Measurements from ENCODE around the gene GLI3. TPM values are rescaled to one million over a fixed set of nuclear protein-coding genes. Genes with fewer than 3 reads are reported as not detected.

The GLI3 gene
- total RNA-seq, 1 experiment from 2014 or later, result 0.07 TPM

GRCh38 chr7:41964183-41964753 is 272.7 kb downstream of the GLI3 start:
- no peak for DNase-seq
- Histone ChIP-seq H3K9ac (ENCODE audit: low read length) (no peak overlapping the region), H3K4me3 (ENCODE audit: low read length) (no peak overlapping the region), H3K79me2 (ENCODE audit: low read length) (no peaks in the 10 kb centered on the region), H4K20me1 (ENCODE audit: insufficient read depth, low read depth, low read length) (no peaks in the 10 kb centered on the region), H2AFZ (ENCODE audit: low read length) (no peak overlapping the region), H3K36me3 (ENCODE audit: insufficient read depth, low read length) (no peaks in the 10 kb centered on the region), H3K4me2 (ENCODE audit: low read depth, low read length, poor library complexity, severe bottlenecking) (no peak overlapping the region), H3K9me2 (replicated peaks; ENCODE audit: insufficient read depth, low read length) (no peaks in the 10 kb centered on the region), H3K9me3 (ENCODE audit: low read length) (no peaks in the 10 kb centered on the region), H3K4me1 (ENCODE audit: low read length) (no peaks in the 10 kb centered on the region; the same call in 1 of the 2 replicates), H3K27ac (ENCODE audit: low read length) (no peak overlapping the region), H3K27me3 (ENCODE audit: low read length) (no peaks in the 10 kb centered on the region)

GRCh38 chr7:41956705-41957104 is 280.3 kb downstream of the GLI3 start:
- no peaks in the 10 kb centered on the region for H3K79me2 ChIP-seq (ENCODE audit: low read length)
- H3K9me2 ChIP-seq (replicated peaks; ENCODE audit: insufficient read depth, low read length), result no peaks in the 10 kb centered on the region
- H4K20me1 ChIP-seq (ENCODE audit: insufficient read depth, low read depth, low read length), result no peaks in the 10 kb centered on the region
- H3K27ac ChIP-seq (ENCODE audit: low read length), result no peak overlapping the region
- H3K36me3 ChIP-seq (ENCODE audit: insufficient read depth, low read length), result no peaks in the 10 kb centered on the region
- H3K9me3 ChIP-seq (ENCODE audit: low read length), result no peaks in the 10 kb centered on the region
- no peaks in the 10 kb centered on the region for H3K27me3 ChIP-seq (ENCODE audit: low read length)
- no peak for DNase-seq
- no peak overlapping the region for H3K9ac ChIP-seq (ENCODE audit: low read length)
- H3K4me3 ChIP-seq (ENCODE audit: low read length), result no peak overlapping the region
- H2AFZ ChIP-seq (ENCODE audit: low read length), result no peak overlapping the region
- H3K4me2 ChIP-seq (ENCODE audit: low read depth, low read length, poor library complexity, severe bottlenecking), result no peak overlapping the region
- no peaks in the 10 kb centered on the region for H3K4me1 ChIP-seq (ENCODE audit: low read length)

- H3K4me3 ChIP-seq (ENCODE audit: low read length), result no peak overlapping the region
- no peaks in the 10 kb centered on the region for H3K79me2 ChIP-seq (ENCODE audit: low read length)
- H3K27ac ChIP-seq (ENCODE audit: low read length), result no peak overlapping the region
- DNase-seq, result no peak
- no peaks in the 10 kb centered on the region for H3K9me3 ChIP-seq (ENCODE audit: low read length)
- no peaks in the 10 kb centered on the region for H3K36me3 ChIP-seq (ENCODE audit: insufficient read depth, low read length)
- H4K20me1 ChIP-seq (ENCODE audit: insufficient read depth, low read depth, low read length), result no peaks in the 10 kb centered on the region
- H3K4me2 ChIP-seq (ENCODE audit: low read depth, low read length, poor library complexity, severe bottlenecking), result no peak overlapping the region
- no peaks in the 10 kb centered on the region for H3K27me3 ChIP-seq (ENCODE audit: low read length)
- H3K9ac ChIP-seq (ENCODE audit: low read length), result no peak overlapping the region
- H2AFZ ChIP-seq (ENCODE audit: low read length), result no peak overlapping the region
- H3K4me1 ChIP-seq (ENCODE audit: low read length), result no peaks in the 10 kb centered on the region
- H3K9me2 ChIP-seq (replicated peaks; ENCODE audit: insufficient read depth, low read length), result no peaks in the 10 kb centered on the region
These were observed 280.9 kb downstream of the GLI3 start for GRCh38 chr7:41955893-41956675.

- Histone ChIP-seq H3K4me2 (ENCODE audit: low read depth, low read length, poor library complexity, severe bottlenecking) (no peak overlapping the region), H3K4me3 (ENCODE audit: low read length) (no peak overlapping the region)
These were observed 281.6 kb downstream of the GLI3 start for GRCh38 chr7:41955451-41955850.

GRCh38 chr7:41954976-41955375 is 282.0 kb downstream of the GLI3 start:
- no peak overlapping the region for H2AFZ ChIP-seq (ENCODE audit: low read length)
- no peak for DNase-seq
- no peaks in the 10 kb centered on the region for H3K4me1 ChIP-seq (ENCODE audit: low read length)
- H4K20me1 ChIP-seq (ENCODE audit: insufficient read depth, low read depth, low read length), result no peaks in the 10 kb centered on the region
- no peak overlapping the region for H3K27ac ChIP-seq (ENCODE audit: low read length)
- no peak overlapping the region for H3K4me3 ChIP-seq (ENCODE audit: low read length)
- H3K9me2 ChIP-seq (replicated peaks; ENCODE audit: insufficient read depth, low read length), result no peaks in the 10 kb centered on the region
- no peaks in the 10 kb centered on the region for H3K9me3 ChIP-seq (ENCODE audit: low read length)
- H3K9ac ChIP-seq (ENCODE audit: low read length), result no peak overlapping the region
- H3K4me2 ChIP-seq (ENCODE audit: low read depth, low read length, poor library complexity, severe bottlenecking), result no peak overlapping the region
- H3K27me3 ChIP-seq (ENCODE audit: low read length), result no peaks in the 10 kb centered on the region
- no peaks in the 10 kb centered on the region for H3K36me3 ChIP-seq (ENCODE audit: insufficient read depth, low read length)
- no peaks in the 10 kb centered on the region for H3K79me2 ChIP-seq (ENCODE audit: low read length)

More at GRCh38 chr7:41955451-41955850, 281.6 kb downstream of the GLI3 start:
- Histone ChIP-seq H3K36me3 (ENCODE audit: insufficient read depth, low read length) (no peaks in the 10 kb centered on the region), H3K27ac (ENCODE audit: low read length) (no peak overlapping the region), H3K9me3 (ENCODE audit: low read length) (no peaks in the 10 kb centered on the region), H3K27me3 (ENCODE audit: low read length) (no peaks in the 10 kb centered on the region), H3K9me2 (replicated peaks; ENCODE audit: insufficient read depth, low read length) (no peaks in the 10 kb centered on the region), H3K9ac (ENCODE audit: low read length) (no peak overlapping the region), H4K20me1 (ENCODE audit: insufficient read depth, low read depth, low read length) (no peaks in the 10 kb centered on the region), H3K79me2 (ENCODE audit: low read length) (no peaks in the 10 kb centered on the region), H3K4me1 (ENCODE audit: low read length) (no peaks in the 10 kb centered on the region), H2AFZ (ENCODE audit: low read length) (no peak overlapping the region)
- DNase-seq, result no peak

GRCh38 chr7:41948503-41948902 is 288.5 kb downstream of the GLI3 start:
- no peak overlapping the region for H3K4me3 ChIP-seq (ENCODE audit: low read length)
- H4K20me1 ChIP-seq (ENCODE audit: insufficient read depth, low read depth, low read length), result no peaks in the 10 kb centered on the region
- no peak overlapping the region for H2AFZ ChIP-seq (ENCODE audit: low read length)
- H3K9me3 ChIP-seq (ENCODE audit: low read length), result no peaks in the 10 kb centered on the region
- no peak overlapping the region for H3K9ac ChIP-seq (ENCODE audit: low read length)
- no peaks in the 10 kb centered on the region for H3K4me1 ChIP-seq (ENCODE audit: low read length)
- no peaks in the 10 kb centered on the region for H3K79me2 ChIP-seq (ENCODE audit: low read length)
- H3K9me2 ChIP-seq (replicated peaks; ENCODE audit: insufficient read depth, low read length), result no peaks in the 10 kb centered on the region
- DNase-seq, result no peak
- no peaks in the 10 kb centered on the region for H3K27me3 ChIP-seq (ENCODE audit: low read length)
- H3K36me3 ChIP-seq (ENCODE audit: insufficient read depth, low read length), result no peaks in the 10 kb centered on the region
- H3K27ac ChIP-seq (ENCODE audit: low read length), result no peak overlapping the region
- H3K4me2 ChIP-seq (ENCODE audit: low read depth, low read length, poor library complexity, severe bottlenecking), result no peak overlapping the region

GRCh38 chr7:41943094-41943577 is 293.9 kb downstream of the GLI3 start:
- H3K9me3 ChIP-seq (ENCODE audit: low read length), result no peaks in the 10 kb centered on the region
- no peaks in the 10 kb centered on the region for H3K27me3 ChIP-seq (ENCODE audit: low read length)
- DNase-seq, result peak; percentile 87
- H3K27ac ChIP-seq (ENCODE audit: low read length), result no peak overlapping the region
- no peak overlapping the region for H2AFZ ChIP-seq (ENCODE audit: low read length)
- H3K4me3 ChIP-seq (ENCODE audit: low read length), result no peak overlapping the region
- no peak overlapping the region for H3K9ac ChIP-seq (ENCODE audit: low read length)
- peaks cover under 1% of the 10 kb centered on the region for H3K4me1 ChIP-seq (ENCODE audit: low read length)
- H3K4me2 ChIP-seq (ENCODE audit: low read depth, low read length, poor library complexity, severe bottlenecking), result no peak overlapping the region
- no peaks in the 10 kb centered on the region for H4K20me1 ChIP-seq (ENCODE audit: insufficient read depth, low read depth, low read length)
- H3K79me2 ChIP-seq (ENCODE audit: low read length), result no peaks in the 10 kb centered on the region
- H3K9me2 ChIP-seq (replicated peaks; ENCODE audit: insufficient read depth, low read length), result no peaks in the 10 kb centered on the region
- no peaks in the 10 kb centered on the region for H3K36me3 ChIP-seq (ENCODE audit: insufficient read depth, low read length)

- Histone ChIP-seq H3K4me1 (ENCODE audit: low read length) (peaks cover 4% of the 10 kb centered on the region), H3K4me2 (ENCODE audit: low read depth, low read length, poor library complexity, severe bottlenecking) (no peak overlapping the region)
These were observed 294.4 kb downstream of the GLI3 start for GRCh38 chr7:41942468-41943093.

More at GRCh38 chr7:41942468-41943093, 294.4 kb downstream of the GLI3 start:
- Histone ChIP-seq H3K9me2 (replicated peaks; ENCODE audit: insufficient read depth, low read length) (no peaks in the 10 kb centered on the region), H3K4me3 (ENCODE audit: low read length) (no peak overlapping the region), H3K9me3 (ENCODE audit: low read length) (no peaks in the 10 kb centered on the region), H3K27ac (ENCODE audit: low read length) (no peak overlapping the region), H4K20me1 (ENCODE audit: insufficient read depth, low read depth, low read length) (no peaks in the 10 kb centered on the region), H3K79me2 (ENCODE audit: low read length) (no peaks in the 10 kb centered on the region), H3K9ac (ENCODE audit: low read length) (no peak overlapping the region), H2AFZ (ENCODE audit: low read length) (no peak overlapping the region), H3K36me3 (ENCODE audit: insufficient read depth, low read length) (no peaks in the 10 kb centered on the region), H3K27me3 (ENCODE audit: low read length) (no peaks in the 10 kb centered on the region)
- no peak for DNase-seq
